ENCODE measurements around the gene TACR2. TPM values are rescaled to one million over a fixed set of nuclear protein-coding genes. Genes with fewer than 3 reads are reported as not detected.
"Not testable (repeated sequence)": the region's sequence is repeated elsewhere in the genome, so short reads cannot be mapped to it uniquely, and the experiment has no call there.

TACR2 gene
- total RNA-seq, 2 experiments from 2014 or later = not detected

DNA sequence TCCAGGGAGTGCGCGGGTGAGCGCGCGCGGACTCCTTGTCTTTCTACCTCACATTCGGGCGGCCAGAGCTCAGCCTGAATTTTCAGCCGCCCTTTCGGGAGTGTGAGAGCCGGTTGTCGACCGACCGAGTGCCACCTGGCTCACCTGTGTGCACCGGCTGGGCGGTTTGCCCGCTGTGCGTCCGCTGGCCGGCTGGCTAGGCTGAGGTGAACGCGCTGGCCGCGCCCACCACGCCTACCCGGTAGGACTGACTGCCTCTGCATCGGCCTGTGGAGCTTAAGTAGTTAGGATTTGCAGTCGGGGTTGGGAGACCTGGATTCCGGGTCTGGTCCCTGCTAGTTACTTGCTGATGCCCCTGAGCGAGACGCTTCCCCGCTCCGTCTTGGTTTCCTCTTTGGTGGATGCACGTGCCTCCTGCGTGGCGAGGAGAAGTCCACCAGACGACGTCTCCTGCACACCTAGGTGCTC lies 35.1 kb upstream of the TACR2 start:
- POLR2A ChIA-PET = interaction anchor here (0.6 kb wide), 2 partner anchors 20 to 73 kb away, joined by 4 to 7 read pairs; no protein-coding TSS in a partner anchor
- CTCF ChIA-PET = interaction anchor here (1.0 to 1.1 kb wide), 2 partner anchors 23 to 33 kb away, joined by 3 to 4 read pairs; no protein-coding TSS in a partner anchor

DNA sequence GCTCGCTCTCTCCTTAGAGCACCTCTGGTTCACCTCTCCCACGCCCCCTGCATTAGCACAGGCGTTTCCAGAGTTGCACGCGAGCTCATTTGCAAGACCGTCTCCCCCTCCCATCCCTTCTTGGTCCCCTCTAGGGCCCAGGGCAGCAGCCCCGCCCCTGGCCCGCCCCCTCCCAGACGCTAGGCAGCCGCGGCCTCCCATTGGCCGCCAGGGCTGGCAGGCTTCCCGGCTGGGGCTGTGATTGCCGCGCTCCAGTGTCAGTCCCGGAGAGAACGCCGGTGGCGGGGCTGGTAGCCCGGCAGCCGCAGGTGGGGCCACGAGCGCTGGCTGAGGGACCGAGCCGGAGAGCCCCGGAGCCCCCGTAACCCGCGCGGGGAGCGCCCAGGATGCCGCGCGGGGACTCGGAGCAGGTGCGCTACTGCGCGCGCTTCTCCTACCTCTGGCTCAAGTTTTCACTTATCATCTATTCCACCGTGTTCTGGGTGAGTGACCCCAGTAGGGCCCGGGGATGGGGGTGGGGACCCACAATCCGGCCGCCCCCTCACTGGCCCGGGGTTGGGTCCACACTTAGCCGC lies 34.6 kb upstream of the TACR2 start, which contains the start of gene TSPAN15:
TSS of gene TSPAN15 (plus strand) at position 257 of the 575 bp plus-strand sequence. CDS start at position 387, 130 bp downstream.
- CTCF ChIA-PET = interaction anchor here (1.0 to 1.8 kb wide), 2 partner anchors 22 to 56 kb away, joined by 3 to 6 read pairs; no protein-coding TSS in a partner anchor
- POLR2A ChIA-PET = interaction anchor here (0.6 kb wide), 1 partner anchor 20 kb away, joined by 4 read pairs; no protein-coding TSS in a partner anchor

DNA sequence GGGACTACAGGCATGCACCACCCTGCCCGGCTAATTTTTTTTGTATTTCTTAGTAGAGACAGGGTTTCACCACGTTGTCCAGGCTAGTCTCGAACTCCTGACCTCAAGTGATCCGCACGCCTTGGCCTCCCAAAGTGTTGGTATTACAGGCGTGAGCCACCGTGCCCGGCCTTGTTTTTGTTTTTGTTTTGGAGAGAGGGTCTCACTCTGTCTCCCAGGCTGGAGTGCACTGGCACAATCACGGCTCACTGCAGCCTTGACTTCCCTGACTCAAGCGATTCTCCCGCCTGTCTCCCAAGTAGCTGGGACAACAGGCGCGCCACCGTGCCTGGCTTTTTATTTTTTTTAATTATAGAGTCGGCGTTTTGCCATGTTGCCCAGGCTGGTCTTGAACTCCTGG lies 33.7 kb upstream of the TACR2 start:
- CTCF ChIA-PET = interaction anchor here (0.6 to 1.8 kb wide), 4 partner anchors 12 to 57 kb away, joined by 3 to 6 read pairs (median 4); no protein-coding TSS in a partner anchor
- POLR2A ChIA-PET = not testable (repeated sequence)

- ChIA-PET POLR2A (interaction anchor here (0.6 kb wide), 1 partner anchor 127 kb away, joined by 3 read pairs; no protein-coding TSS in a partner anchor), CTCF (interaction anchor here (0.6 to 1.8 kb wide), 6 partner anchors 13 to 265 kb away, joined by 3 to 6 read pairs (median 3); no protein-coding TSS in a partner anchor)
These were observed 33.1 kb upstream of the TACR2 start for GRCh38 chr10:69449841-69450240.

DNA sequence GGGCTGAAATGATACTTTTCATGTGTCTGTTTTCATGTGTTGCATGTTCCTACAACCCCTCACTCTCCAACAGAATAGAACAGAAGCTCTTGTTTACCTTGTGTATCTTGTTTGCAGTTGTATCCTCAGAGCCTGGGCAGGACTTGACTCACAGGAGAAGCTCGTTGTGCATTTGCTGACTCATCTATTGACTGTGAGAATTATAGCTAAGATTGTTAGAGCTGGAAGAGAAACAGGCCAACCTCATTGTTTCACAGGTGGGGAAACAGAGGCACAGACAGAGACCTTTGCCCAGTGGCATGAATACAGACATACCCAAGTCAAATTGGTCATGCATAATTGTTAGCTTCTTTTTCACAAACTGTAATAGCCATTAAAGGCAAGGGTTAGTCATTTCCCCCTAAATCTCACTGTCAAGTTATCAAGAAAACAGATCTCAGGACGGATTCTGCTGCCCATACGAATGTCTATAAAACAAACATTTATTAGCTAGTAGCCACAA lies 30.0 kb upstream of the TACR2 start:
- POLR2A ChIA-PET = no interaction called here
- CTCF ChIA-PET = interaction anchor here (1.5 kb wide), 1 partner anchor 61 kb away, joined by 4 read pairs; no protein-coding TSS in a partner anchor

DNA sequence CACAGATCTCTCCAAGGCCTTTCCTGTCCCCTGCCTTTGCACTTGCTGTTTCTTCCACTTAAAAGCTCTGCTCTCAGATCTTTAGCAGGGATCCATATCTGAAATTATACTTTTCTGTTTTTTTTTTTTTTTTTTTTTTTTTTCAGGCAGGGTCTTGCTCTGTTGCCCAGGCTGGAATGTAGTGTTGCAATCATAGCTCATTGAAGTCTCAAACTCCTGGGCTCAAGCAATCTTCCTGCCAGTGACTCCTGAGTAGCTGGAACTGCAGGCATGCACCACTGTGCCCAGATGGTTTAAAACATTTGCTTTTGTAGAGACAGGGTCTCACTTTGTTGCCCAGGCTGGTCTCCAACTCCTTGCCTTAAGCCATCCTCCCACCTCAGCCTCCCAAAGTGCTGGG lies 29.5 kb upstream of the TACR2 start:
- POLR2A ChIA-PET = no interaction called here
- CTCF ChIA-PET = no interaction called here

GRCh38 chr10:69445041-69445440 lies 28.3 kb upstream of the TACR2 start:
- ChIA-PET CTCF (interaction anchor here (1.0 kb wide), 2 partner anchors 8 to 17 kb away, joined by 3 read pairs; no protein-coding TSS in a partner anchor), POLR2A (no interaction called here)

GRCh38 chr10:69443354-69443753 lies 26.6 kb upstream of the TACR2 start:
- CTCF ChIA-PET = no interaction called here

DNA sequence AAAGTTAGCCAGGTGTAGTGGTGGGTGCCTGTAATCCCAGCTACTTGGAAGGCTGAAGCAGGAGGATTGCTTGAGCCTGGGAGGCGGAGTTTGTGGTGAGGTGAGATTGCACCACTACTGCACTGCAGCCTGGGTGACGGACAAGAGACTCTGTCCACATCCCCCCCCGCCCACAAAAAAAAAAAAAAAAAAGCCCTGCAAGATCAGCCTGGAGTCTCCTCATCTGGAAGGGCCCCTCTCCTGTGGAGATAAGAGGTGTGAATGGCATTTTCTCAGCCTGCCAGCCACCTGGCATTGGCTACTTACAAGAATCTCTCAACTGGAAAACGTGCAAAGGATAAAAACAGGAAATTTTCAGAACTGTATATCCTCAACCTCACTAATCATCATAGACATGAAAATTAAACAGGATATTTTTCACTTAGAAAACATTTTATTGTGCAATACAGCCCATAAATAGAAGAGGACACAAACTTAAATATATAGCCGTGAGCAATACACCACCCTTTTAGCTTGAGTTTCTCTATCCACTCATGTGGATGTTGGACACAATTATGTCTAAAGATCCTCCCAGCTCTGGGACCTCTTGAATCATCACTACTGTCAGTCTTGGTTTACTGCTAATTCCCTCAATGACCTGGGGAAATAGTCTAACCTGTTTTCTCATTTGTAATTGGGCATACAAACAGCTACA lies 23.2 kb upstream of the TACR2 start:
- ChIA-PET POLR2A (no interaction called here), CTCF (no interaction called here)

More at GRCh38 chr10:69443354-69443753, 26.6 kb upstream of the TACR2 start:
- POLR2A ChIA-PET = interaction anchor here (0.6 kb wide), 1 partner anchor 17 kb away, joined by 5 read pairs; no protein-coding TSS in a partner anchor

DNA sequence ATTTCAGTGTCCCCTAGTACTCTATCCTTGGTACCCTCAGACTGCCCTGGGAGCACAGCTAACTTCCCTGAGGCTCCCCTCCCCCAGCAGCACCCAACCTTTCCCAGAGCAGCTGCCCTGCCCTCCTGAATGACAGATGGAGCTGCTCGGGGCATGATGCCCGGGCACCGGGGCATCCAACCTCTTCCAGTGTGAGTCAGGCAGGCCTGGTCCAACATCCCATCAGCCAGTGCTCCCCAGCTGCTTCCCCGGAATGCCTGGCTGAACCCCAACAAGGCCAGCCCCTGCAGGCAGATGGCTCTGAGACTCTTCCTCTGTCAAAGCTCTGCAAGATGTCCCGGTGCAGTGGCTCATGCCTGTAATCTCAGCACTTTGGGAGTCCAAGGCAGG lies 22.6 kb upstream of the TACR2 start:
- ChIA-PET CTCF (interaction anchor here (0.6 kb wide), 1 partner anchor 63 kb away, joined by 3 read pairs; no protein-coding TSS in a partner anchor), POLR2A (no interaction called here)

DNA sequence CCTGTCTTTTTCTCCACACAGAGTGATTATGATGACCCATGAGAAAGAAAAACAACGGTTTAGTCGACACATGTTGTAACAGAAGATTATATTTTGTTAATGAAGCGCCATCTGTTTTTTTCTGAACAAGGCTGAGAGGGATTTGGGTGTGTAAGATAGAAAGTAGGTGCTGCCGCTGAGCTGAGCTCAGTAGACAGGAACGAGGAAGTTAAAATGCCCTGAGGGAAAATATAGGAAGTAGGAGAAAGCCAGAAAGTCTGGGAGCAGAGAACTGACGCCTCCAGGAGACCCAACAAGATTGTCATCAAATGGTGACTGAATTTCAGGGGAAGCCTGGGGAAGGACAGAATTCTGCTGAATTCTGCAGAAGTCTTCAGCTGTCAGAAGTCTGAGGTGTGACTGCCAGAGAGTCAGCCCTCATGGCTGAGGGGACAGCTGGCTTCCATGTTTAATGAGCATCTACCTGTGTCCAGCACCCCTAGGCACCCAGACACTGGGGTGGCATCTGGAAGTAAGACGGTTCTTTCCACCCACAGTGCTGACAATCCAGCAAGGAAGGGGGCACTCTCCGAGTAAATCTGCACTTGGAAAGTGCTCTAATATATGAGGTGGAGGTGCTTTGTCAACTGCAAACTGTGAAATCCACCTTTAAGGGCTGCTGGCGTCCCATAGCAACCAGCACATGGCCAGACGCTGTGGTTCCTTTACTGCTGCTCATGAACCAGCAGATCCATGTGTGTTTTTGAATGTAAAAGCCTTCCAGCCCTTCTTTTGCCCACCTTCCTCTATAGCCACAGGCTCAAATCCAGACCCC lies 22.0 kb upstream of the TACR2 start:
- CTCF ChIA-PET = interaction anchor here (0.6 kb wide), 1 partner anchor 63 kb away, joined by 3 read pairs; no protein-coding TSS in a partner anchor
- POLR2A ChIA-PET = no interaction called here

- POLR2A ChIA-PET = no interaction called here
- CTCF ChIA-PET = no interaction called here
These were observed 20.9 kb upstream of the TACR2 start for GRCh38 chr10:69437321-69438259.

DNA sequence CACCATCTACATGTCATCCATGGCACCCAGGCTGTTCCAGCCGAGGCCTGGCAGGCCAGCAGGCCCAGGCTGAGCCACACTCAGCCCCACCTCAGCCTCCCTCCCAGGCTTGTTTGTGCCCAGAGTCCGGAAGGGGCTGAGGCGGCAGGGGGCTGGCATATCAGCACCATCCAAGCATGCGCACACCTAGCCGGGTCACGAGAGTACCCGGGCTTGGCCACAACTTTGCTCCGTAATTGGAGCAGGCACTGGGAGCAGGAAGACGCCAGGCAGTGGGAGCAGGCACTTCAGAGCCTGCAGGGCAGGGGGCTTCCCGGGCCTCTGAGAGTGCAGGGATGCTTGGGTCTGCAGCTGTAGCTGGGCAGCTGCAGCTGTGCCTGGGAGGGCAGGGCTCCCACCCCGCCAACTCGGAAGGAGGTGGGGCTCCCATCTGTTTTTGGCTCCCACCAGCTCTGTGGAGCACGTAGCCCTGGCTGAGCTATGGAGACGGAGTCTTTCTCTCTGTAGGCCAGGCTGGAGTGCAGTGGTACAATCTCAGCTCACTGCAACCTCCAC lies 19.3 kb upstream of the TACR2 start:
- ChIA-PET CTCF (interaction anchor here (0.8 to 1.0 kb wide), 2 partner anchors 9 to 13 kb away, joined by 3 read pairs; no protein-coding TSS in a partner anchor), POLR2A (no interaction called here)

- CTCF ChIA-PET = no interaction called here
These were observed 18.2 kb upstream of the TACR2 start for GRCh38 chr10:69434926-69435325.

GRCh38 chr10:69434169-69434568 lies 17.5 kb upstream of the TACR2 start:
- ChIA-PET CTCF (no interaction called here), POLR2A (no interaction called here)

More at GRCh38 chr10:69434926-69435325, 18.2 kb upstream of the TACR2 start:
- POLR2A ChIA-PET = no interaction called here

- ChIA-PET POLR2A (no interaction called here), CTCF (interaction anchor here (0.8 to 2.1 kb wide), 3 partner anchors 17 to 79 kb away, joined by 3 to 6 read pairs (median 3); no protein-coding TSS in a partner anchor)
These were observed 11.4 kb upstream of the TACR2 start for GRCh38 chr10:69428165-69428564.

GRCh38 chr10:69426376-69426727 lies 9.6 kb upstream of the TACR2 start:
- CTCF ChIA-PET = no interaction called here

More at GRCh38 chr10:69426376-69426727, 9.6 kb upstream of the TACR2 start:
- POLR2A ChIA-PET = no interaction called here
